Endometrial microvascular endothelial cells (primary cell): Measurements from ENCODE around the gene ATN1. TPM values are rescaled to one million over a fixed set of nuclear protein-coding genes. Genes with fewer than 3 reads are reported as not detected.

ENCODE experiments used
- in situ Hi-C: cut with HindIII; loops from 2 replicates; pipeline ENCODE4 v1.10.0; 2017; ENCODE audit warnings: low sequenced_read_pairs, low pct_unique_long_range_greater_than_20kb; ENCODE audit errors: inconsistent ontology term
- total RNA-seq: library from RNA; depleted of rRNA; stranded (reverse); fragments of >200 nt; gene quantifications from one replicate; pipeline ENCODE4 v1.2.3, GENCODE V29; 2015; ENCODE audit errors: inconsistent ontology term

Gene ATN1
- total RNA-seq, 1 donor from 2014 or later: 26.8 TPM

GRCh38 chr12:6938353-6939190 lies 10.8 kb downstream of the ATN1 start:
- in situ Hi-C loops: no loop called here

- in situ Hi-C loops: no loop called here
Measured at GRCh38 chr12:6939191-6939540, 11.4 kb downstream of the ATN1 start.

GRCh38 chr12:6941267-6941666 lies 13.5 kb downstream of the ATN1 start:
- in situ Hi-C loops: no loop called here

- in situ Hi-C loops: no loop called here
Measured at GRCh38 chr12:6941782-6942181, 14.0 kb downstream of the ATN1 start.

- in situ Hi-C loops: no loop called here
Measured at GRCh38 chr12:6942331-6942665, 14.5 kb downstream of the ATN1 start.

GRCh38 chr12:6943389-6943721 lies 15.6 kb downstream of the ATN1 start:
- in situ Hi-C loops: no loop called here

GRCh38 chr12:6943722-6944380 lies 16.1 kb downstream of the ATN1 start, which contains the start of the genes C12orf57 and RNU7-1:
Gene C12orf57 (plus strand): TSS chr12:6944022. CDS start chr12:6944122, 100 bp downstream.
Gene RNU7-1 (plus strand): TSS chr12:6943816.
- in situ Hi-C loops: no loop called here

- in situ Hi-C loops: no loop called here
Measured at GRCh38 chr12:6944381-6945186, 16.8 kb downstream of the ATN1 start.

- in situ Hi-C loops: no loop called here
Measured at GRCh38 chr12:6945613-6946012, 17.9 kb downstream of the ATN1 start.

- in situ Hi-C loops: no loop called here
Measured at GRCh38 chr12:6946033-6946919, 18.5 kb downstream of the ATN1 start.

- in situ Hi-C loops: no loop called here
Measured at GRCh38 chr12:6946920-6947374, 19.2 kb downstream of the ATN1 start.

GRCh38 chr12:6947615-6948014 lies 19.9 kb downstream of the ATN1 start:
- in situ Hi-C loops: no loop called here

GRCh38 chr12:6948873-6949594 lies 21.3 kb downstream of the ATN1 start:
- in situ Hi-C loops: no loop called here

- in situ Hi-C loops: no loop called here
Measured at GRCh38 chr12:6950401-6950801, 22.6 kb downstream of the ATN1 start.

GRCh38 chr12:6950811-6951540 lies 23.2 kb downstream of the ATN1 start, which contains the start of gene PTPN6:
Gene PTPN6 (plus strand): TSS chr12:6951356. CDS start chr12:6951513, 157 bp downstream.
- in situ Hi-C loops: no loop called here

GRCh38 chr12:6951551-6952120 lies 23.9 kb downstream of the ATN1 start:
- in situ Hi-C loops: no loop called here
